ENCODE measurements around the gene CAMSAP3.

CAMSAP3 gene

DNA sequence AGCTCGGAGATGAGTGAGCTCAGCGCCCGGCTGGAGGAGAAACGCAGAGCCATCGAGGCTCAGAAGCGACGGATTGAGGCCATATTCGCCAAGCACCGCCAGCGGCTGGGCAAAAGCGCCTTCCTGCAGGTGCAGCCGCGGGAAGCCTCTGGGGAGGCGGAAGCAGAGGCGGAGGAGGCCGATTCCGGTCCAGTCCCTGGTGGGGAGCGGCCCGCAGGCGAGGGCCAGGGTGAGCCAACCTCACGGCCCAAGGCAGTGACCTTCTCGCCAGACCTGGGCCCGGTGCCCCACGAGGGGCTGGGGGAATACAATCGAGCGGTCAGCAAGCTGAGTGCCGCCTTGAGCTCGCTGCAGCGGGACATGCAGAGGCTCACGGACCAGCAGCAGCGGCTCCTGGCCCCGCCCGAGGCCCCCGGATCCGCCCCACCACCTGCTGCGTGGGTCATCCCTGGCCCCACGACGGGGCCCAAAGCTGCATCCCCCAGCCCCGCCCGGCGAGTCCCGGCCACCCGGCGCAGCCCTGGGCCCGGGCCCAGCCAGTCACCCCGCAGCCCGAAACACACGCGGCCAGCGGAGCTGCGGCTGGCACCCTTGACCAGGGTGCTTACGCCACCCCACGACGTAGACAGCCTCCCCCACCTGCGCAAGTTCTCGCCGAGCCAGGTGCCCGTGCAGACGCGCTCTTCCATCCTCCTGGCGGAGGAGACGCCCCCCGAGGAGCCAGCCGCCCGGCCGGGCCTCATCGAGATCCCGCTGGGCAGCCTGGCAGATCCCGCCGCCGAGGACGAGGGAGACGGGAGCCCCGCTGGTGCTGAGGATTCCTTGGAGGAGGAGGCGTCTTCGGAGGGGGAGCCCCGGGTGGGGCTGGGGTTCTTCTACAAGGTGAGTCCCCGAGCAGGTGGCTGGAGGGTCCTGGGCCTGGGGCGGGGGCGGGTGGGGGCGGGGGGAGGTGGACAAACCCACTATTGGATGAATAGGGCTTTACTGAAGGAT lies 16.9 kb downstream of the CAMSAP3 start:
- no peak for DNase-seq (ENCODE audit: low read depth)

DNA sequence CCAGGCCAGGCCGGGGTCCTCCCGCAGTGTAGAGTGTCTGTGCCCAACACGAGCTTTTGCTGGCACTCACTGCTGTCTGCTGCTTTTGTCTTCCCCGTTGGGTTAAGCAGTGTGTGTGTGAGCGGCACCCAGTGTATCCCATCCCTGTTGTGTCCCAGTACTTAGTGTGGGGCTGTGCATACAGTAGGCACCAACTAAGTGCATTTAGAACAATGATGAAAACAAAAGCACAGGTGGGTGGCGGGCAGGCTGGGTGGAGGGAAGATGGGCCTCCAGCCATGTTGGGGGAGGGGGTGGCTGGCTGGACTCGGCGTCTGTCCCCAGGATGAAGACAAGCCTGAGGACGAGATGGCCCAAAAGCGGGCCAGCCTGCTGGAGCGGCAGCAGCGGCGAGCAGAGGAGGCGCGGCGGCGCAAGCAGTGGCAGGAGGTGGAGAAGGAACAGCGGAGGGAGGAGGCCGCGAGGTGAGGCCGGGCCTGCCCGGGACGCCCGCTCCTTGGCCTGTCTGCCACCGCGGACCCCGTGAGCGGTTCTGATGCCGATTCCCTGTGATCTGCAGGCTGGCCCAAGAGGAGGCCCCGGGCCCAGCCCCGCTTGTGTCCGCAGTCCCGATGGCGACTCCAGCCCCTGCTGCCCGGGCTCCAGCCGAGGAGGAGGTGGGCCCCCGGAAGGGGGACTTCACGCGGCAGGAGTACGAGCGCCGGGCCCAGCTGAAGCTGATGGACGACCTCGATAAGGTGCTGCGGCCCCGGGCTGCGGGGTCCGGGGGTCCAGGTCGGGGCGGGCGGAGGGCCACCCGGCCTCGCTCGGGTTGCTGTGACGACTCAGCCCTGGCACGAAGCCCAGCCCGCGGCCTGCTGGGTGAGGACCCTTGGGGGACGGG lies 19.4 kb downstream of the CAMSAP3 start:
- no peak for DNase-seq (ENCODE audit: low read depth)

DNA sequence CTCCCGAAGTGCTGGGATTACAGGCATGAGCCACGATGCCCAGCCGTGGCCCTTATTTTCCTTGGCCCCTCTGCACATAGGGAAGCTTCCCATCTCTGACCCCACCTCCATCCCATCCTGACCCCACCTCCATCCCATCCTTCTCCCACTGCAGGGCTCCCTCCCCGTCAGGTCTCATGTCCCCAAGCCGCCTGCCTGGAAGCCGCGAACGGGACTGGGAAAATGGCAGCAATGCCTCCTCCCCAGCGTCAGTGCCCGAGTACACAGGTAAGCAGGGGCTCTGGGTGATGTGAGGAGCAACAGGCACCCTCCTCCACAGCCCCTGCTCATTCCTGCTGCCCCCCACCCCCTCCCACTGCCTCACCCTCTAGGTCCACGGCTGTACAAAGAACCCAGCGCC lies 21.5 kb downstream of the CAMSAP3 start:
- no peak for DNase-seq (ENCODE audit: low read depth)

DNA sequence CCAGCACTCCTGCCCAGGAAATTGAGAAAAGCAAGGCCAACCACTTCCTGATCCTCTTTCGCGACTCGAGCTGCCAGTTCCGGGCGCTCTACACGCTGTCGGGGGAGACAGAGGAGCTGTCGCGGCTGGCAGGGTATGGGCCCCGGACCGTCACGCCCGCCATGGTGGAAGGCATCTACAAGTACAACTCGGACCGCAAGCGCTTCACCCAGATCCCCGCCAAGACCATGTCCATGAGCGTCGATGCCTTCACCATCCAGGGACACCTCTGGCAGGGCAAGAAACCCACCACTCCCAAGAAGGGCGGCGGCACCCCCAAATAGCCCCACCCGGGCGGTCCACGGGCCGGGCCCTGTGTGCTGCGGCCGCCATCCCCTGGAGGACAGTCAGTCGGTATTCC lies 22.1 kb downstream of the CAMSAP3 start:
- DNase-seq (ENCODE audit: low read depth) = no peak

DNA sequence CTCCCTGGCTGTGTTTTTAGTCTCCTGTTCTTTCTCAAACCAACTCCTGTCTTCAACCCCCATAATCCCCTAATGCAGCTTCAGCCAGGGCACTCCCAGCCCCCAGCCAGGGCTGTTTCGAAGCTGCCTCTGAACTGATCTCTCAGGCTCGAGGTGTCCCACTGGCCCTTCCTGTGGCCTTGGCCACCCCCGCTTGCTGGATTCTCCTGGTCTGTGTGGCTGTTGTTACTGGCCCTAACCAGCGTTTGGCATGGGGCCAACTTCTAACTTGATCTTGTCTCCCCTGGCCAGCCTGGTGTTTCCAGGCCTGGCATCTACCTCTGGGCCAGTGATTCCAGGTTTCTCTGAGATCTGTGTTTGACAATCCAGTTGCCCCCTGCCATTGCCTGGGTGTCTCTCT lies 22.7 kb downstream of the CAMSAP3 start:
- DNase-seq (ENCODE audit: low read depth) = no peak

DNA sequence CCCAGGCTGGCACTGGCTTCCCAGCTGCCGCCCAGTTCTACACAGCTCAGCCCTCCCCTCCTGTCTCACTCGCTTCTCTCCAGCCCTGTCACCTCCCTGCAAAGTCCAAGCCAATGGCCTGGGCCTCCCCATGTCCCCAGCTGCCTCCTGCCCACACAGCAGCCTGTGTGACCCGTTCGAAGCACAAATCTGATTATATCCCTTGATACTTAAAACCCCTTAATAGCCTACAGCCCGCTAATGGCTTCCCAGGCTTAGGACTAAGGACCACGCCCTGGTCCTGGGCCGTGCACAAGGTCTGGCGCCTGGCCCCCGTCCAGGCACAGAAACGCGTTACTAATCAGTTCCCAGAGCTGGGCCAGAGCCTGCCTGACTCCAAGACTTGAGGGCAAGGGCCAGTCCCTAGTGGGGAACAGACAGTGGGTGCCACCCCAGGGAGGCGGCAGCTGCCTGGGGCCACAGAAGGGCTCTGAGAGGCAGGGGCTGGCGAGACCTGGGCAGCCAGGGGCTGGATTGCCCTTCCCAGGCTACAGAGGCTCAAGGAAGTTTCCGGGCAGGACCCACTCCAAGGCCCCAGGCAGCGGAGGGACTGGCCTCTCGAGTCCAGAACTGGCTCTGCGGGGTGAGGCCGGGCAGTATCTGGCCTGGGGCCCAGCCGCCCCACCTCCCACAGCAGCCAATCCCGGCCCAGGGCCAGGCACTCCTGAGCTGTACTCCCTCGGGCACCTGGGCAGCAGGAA lies 23.3 kb downstream of the CAMSAP3 start:
- DNase-seq (ENCODE audit: low read depth) = no peak

DNA sequence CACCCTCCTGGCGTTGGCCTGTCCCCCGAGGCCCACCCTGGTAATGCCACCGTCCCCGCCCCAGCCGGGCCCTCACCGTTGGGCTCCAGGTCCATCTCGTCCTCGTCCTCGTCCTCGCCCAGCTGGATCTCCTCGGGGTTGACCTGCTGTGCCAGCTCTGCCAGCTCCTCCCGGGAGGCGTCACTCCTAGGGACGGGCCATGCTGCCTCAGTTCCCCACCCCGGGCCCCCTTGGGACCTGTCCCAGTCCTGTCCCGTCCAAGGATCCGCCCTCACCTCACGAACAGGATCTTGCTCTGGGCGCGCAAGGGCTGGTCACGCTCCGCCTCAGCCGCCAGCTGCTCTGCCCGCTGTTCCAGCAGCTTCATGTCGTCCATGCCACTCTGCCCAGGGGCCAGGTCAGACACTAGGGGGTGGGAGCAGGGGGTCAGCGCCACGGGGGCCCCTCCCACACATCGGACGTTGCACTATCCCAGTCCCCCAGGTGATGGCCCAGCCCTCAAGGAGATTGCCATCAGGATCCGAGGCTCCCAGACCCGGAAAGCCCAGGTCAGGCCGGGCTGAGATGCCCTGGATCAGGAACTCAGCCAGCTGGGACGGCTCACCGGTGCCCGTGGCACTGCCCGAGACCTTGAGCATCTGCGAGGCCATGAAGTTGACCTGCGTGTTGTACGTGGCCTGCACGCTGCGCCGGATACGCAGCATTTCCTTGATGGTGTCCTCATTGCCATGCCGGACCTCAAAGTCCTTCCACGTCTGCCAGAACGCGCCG lies 24.2 kb downstream of the CAMSAP3 start:
- DNase-seq (ENCODE audit: low read depth) = no peak

DNA sequence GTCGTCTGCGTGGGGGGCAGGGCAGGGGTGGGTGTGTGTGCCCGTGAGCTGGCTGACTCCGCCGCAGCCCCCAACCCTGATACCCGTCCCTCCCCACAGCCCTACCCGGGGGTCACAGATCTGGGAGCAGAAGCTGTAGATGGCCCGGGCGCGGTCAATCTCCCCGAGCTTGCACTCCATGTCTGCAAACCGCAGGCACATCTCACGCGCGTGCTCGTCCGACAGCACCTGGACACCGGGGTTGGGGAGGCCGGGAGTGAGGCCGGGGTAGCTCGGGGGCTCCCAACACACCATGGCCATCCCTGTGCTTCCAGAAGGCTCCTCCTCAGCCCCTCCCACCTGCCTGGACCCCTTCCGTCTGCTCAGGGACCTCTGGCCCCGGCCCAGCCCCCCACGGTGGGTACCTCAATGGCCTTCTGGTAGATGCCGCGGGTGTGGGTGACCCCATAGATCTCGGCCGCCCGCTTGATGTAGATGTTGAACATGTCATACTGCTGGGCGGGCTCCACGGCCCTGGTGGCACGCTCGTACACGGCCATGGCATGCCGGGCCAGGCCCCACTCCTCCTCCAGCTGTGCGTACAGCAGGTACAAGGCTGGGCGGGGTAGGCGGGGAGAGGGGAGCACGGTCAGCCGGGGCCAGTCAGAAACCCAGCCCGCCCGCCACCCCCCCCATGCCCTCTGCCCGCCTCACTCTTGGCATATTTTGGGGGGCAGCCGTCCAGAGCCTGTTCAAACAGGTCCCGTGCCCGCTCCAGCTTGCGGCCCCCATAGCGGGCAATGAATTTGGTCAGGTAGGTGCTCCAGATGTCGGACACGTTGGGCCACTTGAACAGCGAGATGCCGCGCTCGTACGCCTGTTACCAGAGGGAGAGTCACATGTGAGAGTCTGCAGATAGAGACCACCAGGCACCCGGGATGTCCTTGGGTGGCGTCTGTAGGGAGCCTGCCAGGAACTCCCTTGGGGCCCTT lies 25.1 kb downstream of the CAMSAP3 start:
- no peak for DNase-seq (ENCODE audit: low read depth)

DNA sequence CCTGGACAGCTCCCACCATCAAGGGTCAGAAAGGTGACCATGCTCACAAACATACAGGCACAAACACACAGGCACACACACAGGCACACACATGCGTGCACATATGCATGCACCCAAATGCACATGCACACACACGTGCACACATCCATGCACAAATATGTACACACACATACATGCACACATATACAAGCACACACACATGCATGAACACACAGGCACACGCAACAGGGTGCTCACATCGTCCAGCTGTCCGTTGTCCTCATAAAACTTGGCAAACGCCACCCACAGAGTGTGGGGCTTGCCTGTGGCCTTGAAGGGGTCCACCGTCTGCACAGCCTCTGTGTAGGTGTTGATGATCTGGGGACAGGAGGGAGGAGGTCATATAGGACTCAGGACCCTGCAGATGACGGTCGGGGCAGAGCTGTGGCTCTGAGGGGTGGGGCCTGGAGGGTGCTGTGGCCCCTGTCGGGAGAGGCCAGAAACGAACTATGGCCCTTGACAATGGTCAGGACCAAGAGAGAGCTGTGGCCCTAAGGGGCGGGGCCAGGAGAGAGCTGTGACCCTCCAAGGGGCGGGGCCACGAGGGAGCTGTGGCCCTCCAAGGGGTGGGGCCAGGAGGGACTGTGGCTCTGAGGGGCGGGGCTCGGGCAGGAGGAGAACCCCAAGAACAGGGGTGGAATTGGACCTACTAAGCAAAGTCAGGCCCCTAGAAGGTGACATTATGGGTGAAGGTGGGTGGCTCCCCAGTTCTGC lies 27.4 kb downstream of the CAMSAP3 start:
- DNase-seq (ENCODE audit: low read depth) = no peak

DNA sequence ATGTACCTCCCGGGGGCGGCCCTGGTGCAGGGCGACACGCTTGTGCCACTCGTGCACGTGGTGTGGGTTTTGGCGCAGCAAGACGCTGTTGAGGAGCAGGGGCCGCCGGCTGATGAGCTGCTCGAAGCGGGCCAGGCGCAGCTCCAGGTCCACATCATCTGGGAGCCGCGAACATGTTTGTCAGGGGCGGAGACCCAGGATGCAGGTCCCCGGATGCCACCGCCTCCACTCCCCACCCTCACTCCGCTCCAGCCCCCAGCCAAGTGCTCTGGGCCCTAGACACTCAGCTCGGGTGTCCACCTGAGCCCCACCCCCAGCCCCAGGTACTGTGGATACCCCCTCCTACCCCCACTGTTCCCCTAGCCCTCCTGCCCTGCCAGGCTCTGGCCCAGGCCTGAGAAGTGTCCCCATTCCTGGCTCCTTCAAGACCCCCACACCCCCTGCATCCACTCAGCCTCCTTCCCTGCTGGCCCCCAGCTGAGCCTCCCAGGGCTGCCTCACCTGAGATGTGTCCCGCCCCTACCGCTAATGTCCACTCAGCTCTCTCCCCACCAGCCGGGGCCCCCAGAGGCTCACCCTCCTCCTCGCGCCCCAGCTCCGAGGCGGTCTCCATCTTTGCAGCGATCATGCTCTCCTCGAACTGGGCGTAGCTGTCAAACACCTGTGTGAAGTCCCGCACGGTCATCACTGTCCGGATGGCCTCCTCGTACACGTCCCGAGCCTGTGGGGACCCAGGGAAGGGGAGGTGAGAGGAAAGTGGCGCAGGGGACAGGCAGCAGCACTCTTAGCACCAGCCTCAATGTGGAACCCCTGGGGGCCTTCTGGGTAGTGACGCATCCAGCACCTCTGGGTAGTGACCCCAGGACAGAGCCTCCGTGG lies 28.3 kb downstream of the CAMSAP3 start:
- no peak for DNase-seq (ENCODE audit: low read depth)

DNA sequence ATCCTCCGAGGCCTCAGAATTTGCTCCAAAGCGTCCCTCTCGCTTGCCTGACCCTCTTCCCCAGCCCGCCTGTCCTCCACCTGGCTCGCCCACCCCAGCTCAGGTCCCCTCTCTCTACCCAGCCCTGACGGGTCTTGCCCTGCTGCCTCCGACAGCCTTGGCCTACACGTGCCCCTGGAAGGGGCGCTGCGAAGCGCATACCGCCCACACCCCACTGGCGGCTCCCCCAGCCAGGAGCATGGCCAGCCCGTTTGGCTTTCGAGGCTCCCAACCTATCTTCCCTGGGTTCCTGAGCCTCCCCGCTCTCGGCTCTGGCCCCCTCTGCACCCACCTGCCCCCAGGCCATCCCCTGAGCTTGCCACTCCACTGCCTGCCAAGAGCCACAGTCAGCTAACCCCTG lies 29.1 kb downstream of the CAMSAP3 start:
- no peak for DNase-seq (ENCODE audit: low read depth)

DNA sequence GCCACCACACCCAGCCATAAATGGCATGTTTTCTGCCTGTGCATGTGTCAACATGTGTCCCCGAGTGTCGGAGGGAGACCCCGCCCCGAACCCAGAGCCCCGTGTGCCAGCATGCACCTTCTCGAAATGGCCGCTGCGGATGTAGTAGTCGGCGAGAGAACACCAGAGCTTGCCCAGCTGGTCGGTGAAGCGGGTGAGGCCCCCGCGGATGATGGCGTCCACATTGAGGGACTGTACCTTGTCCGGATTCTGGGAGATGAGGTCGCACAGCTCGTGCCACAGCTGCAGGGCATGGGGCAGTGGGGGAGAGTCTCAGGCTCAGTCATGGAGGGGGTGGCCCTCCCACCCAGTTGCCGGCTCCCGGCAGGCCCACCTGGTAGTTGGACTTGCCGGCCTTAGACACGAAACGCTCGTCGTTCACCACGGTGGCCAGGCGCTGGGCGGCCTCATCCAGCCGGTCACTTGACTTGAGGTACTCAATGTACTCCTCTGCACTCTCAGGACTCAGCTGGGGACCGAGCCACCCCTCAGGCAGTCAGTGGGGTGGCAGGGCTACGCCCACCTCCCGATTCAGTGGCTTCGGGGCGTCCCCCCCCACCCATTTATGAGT lies 30.2 kb downstream of the CAMSAP3 start:
- no peak for DNase-seq (ENCODE audit: low read depth)

DNA sequence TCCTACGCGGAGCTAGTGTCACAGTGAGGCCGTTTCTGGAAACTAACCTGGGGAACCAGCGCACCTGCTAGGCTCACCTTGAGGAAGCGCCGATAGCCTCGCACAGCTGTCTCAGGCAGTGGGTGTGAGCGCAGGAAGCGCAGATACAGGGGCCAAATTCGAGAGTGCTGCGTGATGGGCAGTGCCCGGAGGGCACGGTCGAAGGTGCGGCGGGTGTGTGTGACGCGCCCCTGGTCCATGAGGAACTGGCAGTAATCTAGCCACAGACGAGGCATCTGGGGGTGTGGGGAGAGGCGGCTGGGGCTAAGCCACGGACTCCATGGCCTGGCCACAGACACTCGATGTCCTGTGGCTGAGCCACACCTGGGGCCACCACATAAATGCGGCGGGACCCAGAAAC lies 31.5 kb downstream of the CAMSAP3 start:
- no peak for DNase-seq (ENCODE audit: low read depth)

DNA sequence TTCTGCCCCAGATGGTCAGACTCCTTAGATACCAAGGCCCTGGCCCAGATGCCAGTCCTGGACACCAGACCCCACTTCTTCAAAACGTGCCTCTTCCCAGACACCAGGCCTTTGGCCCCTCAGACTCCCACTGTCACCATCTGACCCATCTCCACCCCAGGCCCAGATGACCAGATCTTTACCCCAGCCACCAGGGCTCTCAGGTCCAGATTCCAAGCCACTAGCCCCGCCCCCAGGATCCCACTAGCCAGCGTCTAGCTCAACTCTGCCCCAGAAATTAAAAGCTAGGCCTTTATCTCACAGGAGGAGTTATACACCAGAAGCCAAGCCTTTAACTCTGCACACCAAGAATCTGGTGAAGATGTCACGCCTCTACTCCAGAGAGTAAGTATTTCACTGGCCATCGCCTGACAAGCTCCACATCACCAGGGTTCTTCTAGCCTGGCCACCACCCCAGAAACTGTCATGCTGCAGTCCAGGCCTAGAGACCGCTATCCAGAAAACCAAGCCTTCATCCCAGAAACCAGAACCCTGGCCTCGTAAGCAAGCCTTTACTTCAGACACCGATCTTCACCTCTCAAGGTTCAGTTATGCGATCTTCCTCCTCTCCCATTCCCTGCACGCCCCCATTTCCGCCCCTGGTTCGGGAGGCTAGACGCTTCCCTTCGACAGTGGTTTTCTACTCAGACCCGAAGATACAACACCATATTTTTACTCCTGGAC lies 33.1 kb downstream of the CAMSAP3 start:
- no peak for DNase-seq (ENCODE audit: low read depth)

DNA sequence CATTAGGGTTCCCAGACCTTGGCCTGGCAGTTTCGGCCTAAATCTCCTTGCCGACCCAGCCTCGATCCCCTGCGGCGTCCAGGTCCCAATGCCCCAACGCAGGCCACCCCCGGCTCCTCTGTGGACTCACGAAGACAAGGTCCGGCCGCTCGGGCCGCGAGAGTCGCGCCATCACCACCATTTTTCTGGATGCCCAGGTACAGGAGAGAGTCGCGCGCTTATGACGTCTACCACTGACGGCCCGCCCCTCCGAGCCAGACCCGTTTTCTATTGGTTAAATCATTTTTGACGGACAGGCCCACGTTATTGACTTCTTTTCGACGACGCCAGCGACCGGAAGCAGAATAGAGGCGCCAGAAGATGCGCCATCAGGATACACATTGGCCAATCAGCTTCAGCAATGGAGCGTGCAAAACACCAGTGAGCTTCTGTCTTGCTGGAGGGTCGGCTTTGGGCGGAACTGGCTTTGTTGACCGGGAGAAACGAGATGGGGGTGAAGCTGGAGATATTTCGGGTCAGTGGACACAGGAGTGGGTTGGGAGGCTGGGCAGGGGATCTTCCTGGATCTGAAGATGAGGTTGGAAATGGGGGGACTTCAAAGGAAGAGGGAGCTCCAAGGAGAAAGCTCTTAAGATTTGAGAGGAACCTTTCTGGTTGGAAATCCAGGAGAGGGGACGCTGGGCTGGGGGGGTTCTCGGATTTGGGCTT lies 33.8 kb downstream of the CAMSAP3 start, which contains the start of the genes PET100 and XAB2:
Gene PET100 (plus strand): TSS at position 447 of the 708 bp plus-strand sequence. CDS start 41 bp downstream, at position 488.
Gene XAB2 (minus strand): TSS at position 199 of the 708 bp plus-strand sequence. CDS start 18 bp downstream, at position 181.
- peak; percentile 86 for DNase-seq (ENCODE audit: low read depth)

DNA sequence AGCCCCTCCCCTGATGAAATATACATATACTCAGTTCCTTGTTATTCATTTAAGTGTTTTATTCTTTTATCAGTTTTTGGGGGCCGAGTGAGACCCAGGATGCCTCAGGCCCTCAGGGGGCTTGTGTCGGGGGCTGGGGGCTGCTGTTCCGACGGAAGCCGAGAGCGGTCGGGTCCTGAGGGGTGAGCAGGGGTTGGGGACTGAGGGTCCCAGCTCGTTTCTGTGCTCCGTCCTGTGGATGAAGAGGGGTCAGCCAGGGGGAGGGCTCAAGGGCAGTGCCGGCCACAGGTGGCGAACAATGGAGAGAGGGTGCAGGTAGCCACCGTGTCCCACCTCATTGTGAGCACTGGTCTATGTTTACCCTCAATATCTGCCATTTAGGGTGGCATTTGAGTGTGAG lies 35.9 kb downstream of the CAMSAP3 start:
- no peak for DNase-seq (ENCODE audit: low read depth)
